Calu3 (cell line): ENCODE data around the gene IL22RA1. TPM values are rescaled to one million over a fixed set of nuclear protein-coding genes. Genes with fewer than 3 reads are reported as not detected.

Source experiments
- BruUV-seq: library from RNA; stranded (reverse); fragments of 400-500 nt; replicated peaks from 2 replicates; lab custom pipeline; 2021; lab: Mats Ljungman, UMichigan
- CTCF ChIA-PET: fragments of 300-600 bp; sonication (Branson Sonifier 250); formaldehyde crosslinking; loops from one replicate; lab custom pipeline; 2022; ENCODE audit warnings: antibody characterized with exemption; lab: Charles Lee
- DNase-seq: peaks from one replicate; pipeline ENCODE4 v3.0.0; 2022
- H3K27ac Mint-ChIP-seq: one replicate; pipeline ENCODE4 v1.8.0; 2022; ENCODE audit warnings: mixed read lengths; ENCODE audit not compliant: unreplicated experiment
- H3K27me3 Mint-ChIP-seq: one replicate; pipeline ENCODE4 v1.8.0; 2022; ENCODE audit warnings: mixed read lengths; ENCODE audit not compliant: unreplicated experiment
- H3K36me3 Mint-ChIP-seq: one replicate; pipeline ENCODE4 v1.8.0; 2022; ENCODE audit warnings: mild to moderate bottlenecking, moderate library complexity, mixed read lengths; ENCODE audit not compliant: insufficient read depth, unreplicated experiment
- H3K4me1 Mint-ChIP-seq: one replicate; pipeline ENCODE4 v1.8.0; 2022; ENCODE audit warnings: mild to moderate bottlenecking, low read depth, mixed read lengths; ENCODE audit not compliant: unreplicated experiment
- H3K4me3 Mint-ChIP-seq: one replicate; pipeline ENCODE4 v1.8.0; 2022; ENCODE audit warnings: mild to moderate bottlenecking, low read depth, moderate library complexity, mixed read lengths; ENCODE audit not compliant: unreplicated experiment
- H3K9me3 Mint-ChIP-seq: one replicate; pipeline ENCODE4 v1.8.0; 2022; ENCODE audit warnings: low read depth, mixed read lengths; ENCODE audit not compliant: unreplicated experiment
- intact Hi-C: fragments of 100-400 bp; cut with micrococcal nuclease; formaldehyde crosslinking; loops from one replicate; pipeline ENCODE4 v1.10.0; 2022; ENCODE audit not compliant: unreplicated experiment
- total RNA-seq: library from RNA; stranded (reverse); gene quantifications from 2 replicates; pipeline ENCODE4 v1.2.3, GENCODE V29; 2022
- TF ChIP-seq, protein P1 (sequence below): fragments of 200-600 bp; IDR thresholded peaks from one replicate; pipeline ENCODE4 v1.8.0; 2022; ENCODE audit warnings: antibody characterized with exemption; ENCODE audit not compliant: unreplicated experiment

Gene IL22RA1
- total RNA-seq, 1 experiment from 2014 or later: 1.3 TPM

DNA sequence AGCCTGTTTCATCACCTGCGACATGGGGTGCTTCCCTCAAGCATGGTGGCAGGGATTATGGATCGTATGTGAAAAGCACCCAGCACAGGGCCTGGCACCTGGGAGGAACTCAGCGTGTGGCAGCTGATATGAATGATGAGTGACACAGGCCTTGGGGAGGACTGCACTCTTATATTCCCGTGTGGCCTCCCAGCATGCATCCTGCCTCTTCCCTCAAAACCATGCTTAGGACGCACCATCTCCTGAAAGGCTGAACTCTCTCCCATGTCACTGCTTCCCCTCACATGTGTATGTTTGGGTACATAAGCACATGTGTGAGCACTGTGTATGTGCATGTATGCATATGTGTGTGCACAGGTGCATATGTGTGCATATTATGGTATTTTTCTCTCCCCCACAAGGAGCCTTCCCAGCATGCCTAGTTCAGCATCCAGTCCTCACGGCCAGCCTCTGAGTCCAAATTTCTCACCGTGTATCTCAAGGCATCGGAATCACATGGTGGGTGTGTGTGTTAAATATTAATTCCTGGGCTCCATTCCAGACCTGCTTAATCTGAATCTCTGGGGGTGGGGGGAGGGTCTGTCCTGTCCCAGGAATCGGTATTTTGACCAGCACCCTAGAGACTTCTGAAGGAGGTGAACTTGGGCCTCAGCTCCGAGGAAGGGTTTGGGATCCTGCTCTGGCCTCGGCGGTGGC, 43.8 kb downstream of the IL22RA1 start:
- CTCF ChIA-PET: no interaction called here
- Mint-ChIP-seq H3K27ac (no peak overlapping the region), H3K9me3 (no peaks in the 10 kb centered on the region)

DNA sequence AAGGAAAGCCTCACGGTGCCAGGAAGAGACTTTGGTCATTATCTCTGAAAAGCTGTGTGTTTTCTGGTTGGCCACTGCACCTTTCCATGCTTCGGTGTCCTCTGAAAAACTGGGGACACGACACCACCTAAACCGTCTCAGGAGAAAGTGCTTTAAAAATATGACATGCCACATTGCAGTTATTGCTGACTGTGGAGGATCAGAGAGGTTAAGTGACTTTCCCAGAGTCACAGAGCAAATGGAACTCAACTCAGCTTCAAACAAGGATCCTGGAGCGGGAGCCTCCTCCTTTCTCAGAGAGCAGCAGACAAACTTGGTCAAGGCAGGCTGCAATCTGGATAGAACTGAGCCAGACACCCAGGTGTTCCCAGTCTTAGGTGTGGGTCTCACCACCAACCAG, 44.8 kb downstream of the IL22RA1 start:
- CTCF ChIA-PET: no interaction called here
- intact Hi-C loops: no loop called here
- Mint-ChIP-seq H3K4me3 (no peak overlapping the region), H3K36me3 (no peaks in the 10 kb centered on the region), H3K4me1 (peaks cover 10% of the 10 kb centered on the region), H3K27ac (no peak overlapping the region), H3K9me3 (no peaks in the 10 kb centered on the region), H3K27me3 (peaks cover 12% of the 10 kb centered on the region)
- DNase-seq: no peak
- TF ChIP-seq, protein P1, sequence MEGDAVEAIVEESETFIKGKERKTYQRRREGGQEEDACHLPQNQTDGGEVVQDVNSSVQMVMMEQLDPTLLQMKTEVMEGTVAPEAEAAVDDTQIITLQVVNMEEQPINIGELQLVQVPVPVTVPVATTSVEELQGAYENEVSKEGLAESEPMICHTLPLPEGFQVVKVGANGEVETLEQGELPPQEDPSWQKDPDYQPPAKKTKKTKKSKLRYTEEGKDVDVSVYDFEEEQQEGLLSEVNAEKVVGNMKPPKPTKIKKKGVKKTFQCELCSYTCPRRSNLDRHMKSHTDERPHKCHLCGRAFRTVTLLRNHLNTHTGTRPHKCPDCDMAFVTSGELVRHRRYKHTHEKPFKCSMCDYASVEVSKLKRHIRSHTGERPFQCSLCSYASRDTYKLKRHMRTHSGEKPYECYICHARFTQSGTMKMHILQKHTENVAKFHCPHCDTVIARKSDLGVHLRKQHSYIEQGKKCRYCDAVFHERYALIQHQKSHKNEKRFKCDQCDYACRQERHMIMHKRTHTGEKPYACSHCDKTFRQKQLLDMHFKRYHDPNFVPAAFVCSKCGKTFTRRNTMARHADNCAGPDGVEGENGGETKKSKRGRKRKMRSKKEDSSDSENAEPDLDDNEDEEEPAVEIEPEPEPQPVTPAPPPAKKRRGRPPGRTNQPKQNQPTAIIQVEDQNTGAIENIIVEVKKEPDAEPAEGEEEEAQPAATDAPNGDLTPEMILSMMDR: no peak
- BruUV-seq: no TSS peak

More for the DNA sequence above, 43.8 kb downstream of the IL22RA1 start:
- no peak for DNase-seq
- H3K36me3 Mint-ChIP-seq: no peaks in the 10 kb centered on the region
- TF ChIP-seq, protein P1: no peak
- BruUV-seq: no TSS peak
- H3K4me3 Mint-ChIP-seq: no peak overlapping the region
- intact Hi-C loops: no loop called here
- H3K27me3 Mint-ChIP-seq: peaks cover 12% of the 10 kb centered on the region
- H3K4me1 Mint-ChIP-seq: peaks cover 20% of the 10 kb centered on the region

DNA sequence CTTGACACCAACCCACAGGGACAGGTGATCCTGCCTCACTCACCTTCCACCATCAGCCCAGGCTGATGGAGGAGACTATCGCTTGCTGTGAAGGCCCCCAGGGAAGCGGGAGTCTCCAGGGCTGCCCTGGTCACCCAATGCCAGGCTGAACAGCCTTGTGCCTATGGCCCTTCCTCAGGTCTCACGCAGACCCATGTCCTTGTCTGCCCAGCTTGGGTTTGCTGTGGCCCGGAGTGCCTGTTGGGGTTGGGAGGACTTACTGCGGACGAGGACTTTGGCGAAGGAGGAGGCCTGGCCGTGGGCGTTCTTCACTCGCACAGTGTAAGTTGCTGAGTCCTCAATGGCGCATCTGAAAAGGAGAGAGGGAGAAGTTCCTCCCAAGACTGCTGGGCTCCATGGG, 45.3 kb downstream of the IL22RA1 start:
- CTCF ChIA-PET: no interaction called here
- Mint-ChIP-seq H3K27me3 (peaks cover 12% of the 10 kb centered on the region), H3K4me3 (no peak overlapping the region), H3K36me3 (no peaks in the 10 kb centered on the region), H3K27ac (no peak overlapping the region), H3K9me3 (no peaks in the 10 kb centered on the region), H3K4me1 (peaks cover 10% of the 10 kb centered on the region)
- BruUV-seq: no TSS peak
- DNase-seq: no peak
- intact Hi-C loops: no loop called here
- TF ChIP-seq, protein P1: no peak

DNA sequence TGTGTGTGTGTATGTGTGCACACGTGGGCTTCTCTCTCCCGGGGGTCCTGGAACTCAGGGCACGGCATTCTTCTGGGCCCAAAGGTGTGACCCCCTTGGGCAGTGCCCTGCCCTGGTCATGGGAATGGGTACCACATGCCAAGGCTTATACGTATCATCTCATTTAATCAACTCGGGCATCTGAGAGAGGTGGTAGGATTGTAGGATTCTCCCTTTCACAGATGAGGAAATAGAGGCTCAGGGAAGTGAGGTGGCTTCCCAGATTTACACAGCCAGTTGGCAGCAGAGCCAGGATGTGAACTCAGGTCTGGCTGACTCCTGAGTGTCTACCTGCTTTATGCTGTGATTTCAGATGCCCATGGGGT, 46.2 kb downstream of the IL22RA1 start:
- intact Hi-C loops: no loop called here
- no TSS peak for BruUV-seq
- no peaks in the 10 kb centered on the region for H3K9me3 Mint-ChIP-seq
- no peak overlapping the region for H3K27ac Mint-ChIP-seq
- H3K4me1 Mint-ChIP-seq: peaks cover 10% of the 10 kb centered on the region
- TF ChIP-seq, protein P1: no peak
- H3K4me3 Mint-ChIP-seq: no peak overlapping the region
- no peak for DNase-seq
- peaks cover 12% of the 10 kb centered on the region for H3K27me3 Mint-ChIP-seq
- CTCF ChIA-PET: no interaction called here
- H3K36me3 Mint-ChIP-seq: no peaks in the 10 kb centered on the region
